Activated CD8-positive, alpha-beta memory T cell treated with anti-CD3 and anti-CD28 coated beads, Interleukin-2, amount 50 U/mL, for 1 hour (primary cell): ENCODE data around the gene TMEM132D.
"Not testable (repeated sequence)": the region's sequence is repeated elsewhere in the genome, so short reads cannot be mapped to it uniquely, and the experiment has no call there.

Source experiments
- DNase-seq: peaks from one replicate; pipeline ENCODE4 v3.0.0-alpha.2; 2020; ENCODE audit errors: extremely low read depth

The TMEM132D gene

DNA sequence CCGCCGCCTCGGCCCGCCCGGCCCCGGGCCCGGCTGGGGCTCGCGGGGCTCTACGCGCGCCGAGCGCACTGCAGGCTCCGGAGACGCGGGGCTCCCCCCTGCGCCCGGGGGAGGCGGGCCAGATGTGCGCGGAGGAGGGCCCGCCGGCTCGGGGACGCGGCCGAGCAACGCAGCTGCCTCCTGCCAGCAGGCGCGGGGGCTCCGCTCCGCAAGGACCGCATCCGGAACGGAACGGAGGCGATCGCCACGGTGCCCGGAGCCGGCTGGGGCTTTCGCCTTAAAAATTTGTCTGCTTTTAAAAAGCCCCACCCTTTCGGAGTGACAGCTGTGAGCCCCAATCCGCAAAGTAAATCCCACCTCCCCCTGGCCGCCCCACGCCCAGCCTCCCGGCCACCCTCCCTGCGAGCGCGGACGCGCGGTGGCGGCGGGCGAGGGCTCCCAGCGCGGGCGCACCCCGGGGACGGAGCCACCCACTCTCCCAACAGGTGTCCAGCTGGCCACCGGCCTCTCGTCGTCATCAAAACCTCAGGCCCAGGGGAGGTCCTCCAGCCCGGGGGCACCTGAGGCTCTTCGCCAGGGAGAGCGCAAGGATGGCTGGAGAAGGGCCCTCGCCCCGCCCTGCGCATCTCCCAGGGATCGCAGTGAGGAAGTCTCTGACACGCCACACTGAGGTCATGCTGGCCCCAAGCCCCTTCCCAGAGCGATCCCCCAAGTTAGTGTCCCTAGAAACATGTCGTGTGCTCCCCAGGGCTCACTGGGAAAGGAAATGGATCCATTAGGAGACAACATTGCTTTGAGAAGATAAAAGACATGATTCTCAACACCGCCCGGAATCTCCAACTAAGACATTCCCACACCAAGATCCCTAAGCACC lies at the start of gene TMEM132D:
TSS of gene TMEM132D (minus strand) at position 70 of the 874 bp plus-strand sequence.
- no peak for DNase-seq

DNA sequence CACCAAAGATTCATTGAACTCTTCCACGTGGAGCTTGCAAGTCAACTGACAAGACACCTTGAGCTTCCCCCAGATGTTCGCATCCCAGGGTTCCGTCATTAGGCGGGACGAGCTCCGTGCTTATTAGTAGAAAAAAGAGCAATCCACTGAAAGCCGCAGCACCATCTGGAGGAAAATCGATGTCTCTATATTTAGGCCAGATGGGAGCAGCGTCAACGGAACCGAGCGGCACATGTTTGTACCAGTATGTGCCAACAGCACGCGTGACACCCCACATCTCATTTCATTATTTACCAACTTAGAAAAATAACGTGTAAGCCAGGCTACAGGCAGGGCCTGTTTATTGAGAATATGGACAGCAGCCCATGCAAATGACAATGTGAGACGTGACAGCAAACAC lies 45.8 kb upstream of the TMEM132D start:
- DNase-seq: no peak

DNA sequence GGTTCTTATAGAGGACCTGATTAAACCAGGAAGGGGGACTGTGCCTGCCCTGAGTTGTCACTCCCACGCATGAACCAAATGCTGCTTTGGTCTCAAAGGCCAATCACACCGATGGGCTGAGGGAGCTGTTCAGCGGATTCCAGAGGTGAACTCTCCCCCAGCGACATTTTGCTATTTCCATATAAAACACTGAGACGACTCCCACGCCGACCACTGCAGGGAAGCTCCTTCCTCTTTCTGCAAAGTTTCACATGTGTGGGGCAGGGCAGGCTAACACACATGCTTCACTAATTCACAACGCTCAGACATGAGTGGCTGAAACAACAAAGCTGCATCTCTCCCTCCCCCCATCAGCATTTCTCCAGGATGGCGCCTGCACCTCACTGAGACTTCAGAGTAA lies 37.8 kb upstream of the TMEM132D start:
- no peak for DNase-seq

DNA sequence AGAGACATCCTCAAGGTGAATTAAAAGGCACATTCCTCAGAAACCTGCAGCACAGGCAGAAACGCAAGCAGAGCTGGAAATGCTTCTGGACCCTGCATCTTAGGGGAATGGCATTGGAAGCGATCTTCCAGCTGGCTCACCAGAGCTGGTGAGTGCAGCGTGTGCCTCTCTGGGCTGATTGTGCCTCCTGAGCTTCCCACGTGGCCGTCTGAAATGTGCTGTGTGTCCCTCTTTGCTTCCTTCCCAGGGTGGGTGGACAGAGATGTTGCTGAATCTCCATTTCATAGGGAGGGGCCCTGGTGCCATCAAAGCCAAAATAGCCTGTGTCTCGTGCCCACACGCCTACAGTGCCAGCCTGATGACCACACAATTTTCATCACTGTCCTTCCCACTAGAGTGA lies 34.3 kb upstream of the TMEM132D start:
- no peak for DNase-seq

DNA sequence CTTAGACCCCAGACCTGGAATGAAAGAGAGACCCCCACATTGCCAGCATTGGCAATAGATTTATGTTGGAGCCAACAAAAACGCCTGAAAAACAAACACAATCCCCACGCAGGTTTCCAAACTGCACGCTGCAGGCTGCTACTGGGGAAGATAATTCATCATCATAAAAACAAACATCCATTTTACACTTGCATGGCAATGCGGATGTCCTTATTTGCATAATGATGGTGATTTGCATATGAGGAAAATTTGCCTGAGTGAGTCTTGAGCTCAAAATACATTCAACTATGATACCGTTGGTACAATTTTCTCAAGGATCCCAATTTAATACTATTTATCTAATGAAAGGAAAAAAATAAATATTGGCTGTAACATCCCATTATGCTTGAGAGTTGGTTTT lies 33.6 kb upstream of the TMEM132D start:
- no peak for DNase-seq

DNA sequence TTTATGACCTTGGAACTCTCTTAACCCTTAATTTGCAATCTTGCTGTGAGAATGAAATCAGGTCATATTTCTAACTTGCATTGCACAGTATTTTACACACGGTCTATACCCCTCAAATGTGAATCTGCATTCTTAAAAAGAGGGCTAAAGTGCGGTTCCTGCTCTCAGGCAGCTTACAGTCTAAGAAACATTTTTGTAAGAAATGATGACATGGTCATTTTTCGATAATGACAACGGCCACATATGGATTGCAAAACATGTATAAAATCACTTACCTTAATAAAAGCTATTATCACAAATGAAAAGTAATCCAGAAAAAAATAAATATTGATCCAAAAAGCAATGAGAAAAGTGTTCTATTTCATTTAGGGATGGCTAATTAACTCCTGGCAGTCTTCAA lies 24.8 kb upstream of the TMEM132D start:
- no peak for DNase-seq

DNA sequence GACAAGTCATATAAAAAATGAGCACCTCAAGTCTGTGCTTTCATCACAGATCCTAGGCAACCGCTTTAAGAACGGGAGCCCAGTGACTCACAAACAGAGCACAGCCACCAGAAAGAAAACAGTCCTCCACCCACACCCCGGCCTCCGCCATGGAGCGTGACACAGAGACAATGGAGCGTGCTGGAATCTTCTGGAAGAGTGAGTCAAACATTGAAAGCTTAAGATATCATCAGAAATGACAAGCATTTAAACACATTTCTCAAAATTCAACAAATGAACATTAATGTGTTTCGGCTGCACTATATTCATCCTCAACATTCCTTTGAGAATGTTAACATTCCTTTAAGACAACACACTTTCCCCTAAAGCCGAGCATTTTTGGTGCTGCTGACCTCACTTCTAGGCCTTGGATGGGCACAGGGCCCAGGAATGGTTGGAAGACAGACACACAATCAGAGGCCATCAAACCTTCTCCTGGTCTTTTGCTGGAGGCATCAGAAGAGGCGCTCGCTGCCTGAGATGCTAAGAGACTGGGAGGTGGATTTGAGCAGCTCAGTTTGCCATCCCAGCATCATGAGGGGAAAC lies 23.6 kb upstream of the TMEM132D start:
- DNase-seq: no peak

DNA sequence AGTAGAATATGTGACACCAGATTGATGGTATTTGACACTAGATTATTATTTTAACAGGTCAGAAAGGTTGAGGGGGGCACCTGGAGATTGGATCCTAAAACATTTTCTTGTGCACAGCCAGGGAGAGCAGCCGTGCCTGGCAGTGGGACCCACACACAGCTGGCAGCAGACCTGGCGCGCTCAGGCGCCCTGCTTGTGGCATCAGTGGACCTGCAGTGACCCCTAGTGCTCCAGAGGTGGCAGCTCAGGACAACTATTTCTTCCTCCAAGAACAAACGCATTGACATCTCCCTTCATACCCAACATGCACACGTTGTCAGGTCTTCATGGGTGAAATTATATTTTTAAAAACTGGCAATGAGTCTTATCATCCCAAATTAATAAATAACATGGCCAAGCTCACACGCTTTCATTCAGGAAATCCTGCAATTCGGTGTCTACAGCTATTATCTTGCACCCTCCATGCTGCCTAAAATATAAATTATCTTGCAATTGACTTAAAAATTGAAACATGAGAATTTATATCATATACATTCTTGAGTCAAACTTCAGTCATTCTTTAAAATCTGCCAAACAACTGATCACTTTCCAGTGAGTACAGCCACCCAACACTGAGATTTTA lies 7.7 kb upstream of the TMEM132D start:
- DNase-seq: no peak

DNA sequence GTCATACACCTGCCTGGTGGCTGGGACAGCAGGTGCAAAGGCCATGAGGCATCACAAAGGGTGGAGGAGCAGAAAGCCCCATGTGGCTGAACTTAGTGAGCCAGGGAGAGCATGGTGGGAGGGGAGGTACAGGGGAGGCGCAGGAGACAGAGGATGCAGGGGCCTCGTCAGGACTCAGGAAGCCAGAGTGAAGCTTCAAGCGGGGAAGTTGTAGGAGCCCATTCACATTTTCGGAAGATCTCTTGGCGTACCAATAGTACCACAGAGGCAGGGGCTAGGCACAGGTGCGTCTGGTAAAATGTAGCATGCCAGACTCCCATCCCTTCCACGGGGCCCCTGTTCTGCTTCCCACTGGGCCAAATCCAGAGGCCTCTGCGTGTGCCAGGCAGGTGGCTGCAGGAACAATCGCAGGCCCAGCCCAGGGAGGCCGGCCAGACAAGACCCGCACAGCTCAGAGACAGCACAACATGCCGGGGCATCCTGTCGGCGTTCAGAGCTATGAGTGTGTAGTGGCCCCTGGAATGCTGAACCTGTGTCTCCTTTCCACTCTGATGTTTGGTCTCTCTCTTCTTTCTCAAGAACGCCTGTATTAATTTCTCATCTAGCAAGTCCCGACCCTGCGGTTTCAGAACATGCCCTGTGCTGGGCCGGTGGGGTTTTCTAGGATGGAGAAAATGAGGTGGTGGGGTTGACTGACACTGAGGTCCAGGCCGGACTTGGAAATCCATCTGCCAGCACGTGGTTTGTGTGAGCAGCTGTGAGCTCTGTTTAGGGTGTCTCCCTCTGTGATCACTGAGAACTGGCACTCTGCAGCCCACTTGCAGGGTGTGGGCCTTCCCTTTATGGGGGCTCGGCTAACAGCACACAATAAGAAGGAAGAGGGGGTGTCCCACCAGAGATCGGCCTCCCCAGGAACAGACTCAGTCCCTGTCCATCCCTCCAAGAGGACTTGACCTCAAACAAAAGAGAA lies 5.5 kb upstream of the TMEM132D start:
- no peak for DNase-seq

DNA sequence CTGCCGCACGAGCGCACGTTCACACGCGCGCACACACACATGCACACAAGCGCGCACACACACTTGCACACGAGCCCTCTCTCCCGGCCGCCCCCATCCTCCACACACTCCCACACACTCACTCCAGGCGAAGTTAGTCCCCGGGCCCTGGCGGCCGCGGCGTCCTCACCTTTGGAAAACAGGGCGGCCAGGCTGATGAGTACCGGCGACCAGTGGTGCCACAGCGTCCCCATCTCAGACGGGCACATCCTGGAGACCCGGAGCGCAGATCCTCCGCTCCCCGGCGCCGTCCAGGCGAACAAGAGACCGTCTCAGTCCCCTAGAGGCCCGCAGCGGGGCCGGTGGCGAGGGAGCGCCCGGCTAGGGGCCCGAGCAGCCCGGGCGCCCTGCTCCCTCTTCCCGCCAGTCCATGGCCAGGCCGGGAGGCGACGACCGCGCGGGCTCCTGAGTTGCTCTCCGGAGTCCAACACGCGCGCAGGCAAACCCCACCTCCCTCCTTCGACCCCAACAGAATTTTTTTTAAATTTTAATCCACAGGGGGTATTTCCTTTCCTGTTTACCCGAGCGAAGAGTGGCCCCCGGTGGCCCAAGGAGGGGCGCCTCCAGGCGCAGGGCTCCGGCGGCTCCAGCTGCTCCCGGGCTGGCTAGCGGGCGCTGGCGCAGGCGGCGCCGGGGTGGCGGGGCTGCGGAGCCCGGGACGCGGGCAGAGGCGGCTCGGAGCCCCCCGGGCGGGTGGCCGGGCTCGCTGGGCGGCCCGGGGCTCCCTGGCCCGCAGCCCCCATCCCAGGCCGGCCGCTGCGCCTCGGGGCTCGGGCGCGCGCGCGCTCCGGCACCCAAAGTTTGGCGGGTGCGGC lies 506 bp downstream of the TMEM132D start:
- no peak for DNase-seq

DNA sequence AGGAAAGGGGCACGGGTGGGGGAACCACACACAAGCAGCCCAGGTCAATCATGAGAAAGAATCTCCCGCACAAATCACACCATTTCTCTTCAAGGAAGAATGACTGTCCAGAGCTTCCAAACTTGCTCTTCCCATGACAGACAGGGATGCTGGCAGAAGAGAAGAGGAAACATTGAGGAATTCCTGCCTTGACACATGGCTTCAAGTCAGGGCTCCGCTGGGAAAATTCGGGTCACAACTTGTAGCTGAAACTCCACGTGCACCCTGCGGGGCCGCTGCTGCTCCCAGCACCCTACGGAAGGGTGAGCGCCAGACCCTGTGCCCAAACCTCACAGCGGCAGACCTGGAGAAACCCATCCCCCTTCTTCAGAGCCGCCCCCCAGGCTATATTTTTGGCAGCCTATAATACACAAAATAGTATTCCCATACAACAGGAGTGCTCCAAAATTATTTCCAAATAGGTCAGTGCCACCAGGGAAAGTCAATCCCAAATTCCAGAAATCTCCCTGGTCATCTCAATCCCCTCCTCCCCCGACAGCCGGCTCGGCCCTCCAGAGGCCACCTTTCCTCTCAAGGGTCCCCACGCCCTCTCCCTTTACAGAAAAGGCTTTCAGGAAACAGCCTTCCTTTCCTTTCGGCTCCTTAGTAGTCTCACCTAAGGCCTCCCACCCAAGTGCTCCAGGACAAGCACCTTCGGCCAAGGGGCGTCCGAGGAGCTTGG lies 1.3 kb downstream of the TMEM132D start:
- DNase-seq: no peak

DNA sequence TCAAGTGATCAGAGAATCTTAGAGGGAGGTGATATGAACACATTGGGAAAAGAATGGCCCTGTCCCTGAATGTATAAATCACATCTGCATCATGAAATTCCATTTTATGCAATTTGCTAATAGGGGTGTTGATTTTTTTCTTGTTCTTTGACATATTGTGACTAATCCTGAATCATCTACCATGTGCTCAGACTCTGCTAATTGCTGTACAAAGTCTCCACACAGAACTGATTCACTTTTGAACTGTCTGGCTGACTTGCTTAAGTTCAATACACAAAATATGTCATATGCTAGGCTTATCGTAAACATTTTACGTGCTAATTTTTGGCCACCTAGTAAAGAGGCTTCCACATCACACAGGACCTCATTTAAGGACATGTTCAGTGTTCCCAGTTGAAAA lies 2.6 kb downstream of the TMEM132D start:
- DNase-seq: no peak

DNA sequence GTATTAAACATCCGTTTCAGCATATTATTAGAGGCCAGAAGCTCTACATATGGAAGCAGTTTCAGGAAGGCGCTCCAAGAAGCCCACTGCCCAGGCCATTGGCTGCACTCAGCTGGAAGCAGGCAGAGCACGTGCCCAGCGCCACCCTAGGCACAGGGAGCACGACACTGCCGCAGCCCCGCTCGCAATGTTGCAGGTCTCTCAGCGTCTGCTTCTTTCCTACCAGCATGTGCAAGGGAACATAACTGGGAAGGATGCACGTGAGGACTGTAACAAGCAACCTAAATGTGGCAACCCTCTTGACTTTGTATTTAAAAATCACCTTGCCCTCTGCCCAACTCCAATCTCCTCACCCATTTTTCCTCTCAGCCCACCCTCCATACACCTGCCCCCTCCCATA lies 3.5 kb downstream of the TMEM132D start:
- DNase-seq: no peak

DNA sequence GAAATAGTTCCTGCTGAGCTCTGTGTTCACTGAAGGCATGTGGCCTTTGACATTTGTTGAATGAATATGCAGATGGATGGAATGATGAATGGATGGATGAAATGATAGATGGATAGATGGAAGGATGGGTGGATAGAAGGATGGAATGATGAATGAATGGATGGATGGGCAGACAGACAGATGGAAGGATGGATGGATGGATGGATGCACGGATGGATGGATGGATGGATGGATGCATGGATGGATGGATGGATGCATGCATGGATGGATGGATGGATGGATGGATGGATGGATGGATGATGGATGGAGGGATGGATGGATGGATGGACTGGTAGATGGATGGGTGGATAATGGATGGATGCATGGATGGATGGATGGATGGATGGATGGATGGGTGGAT lies 4.8 kb downstream of the TMEM132D start:
- DNase-seq: not testable (repeated sequence)

DNA sequence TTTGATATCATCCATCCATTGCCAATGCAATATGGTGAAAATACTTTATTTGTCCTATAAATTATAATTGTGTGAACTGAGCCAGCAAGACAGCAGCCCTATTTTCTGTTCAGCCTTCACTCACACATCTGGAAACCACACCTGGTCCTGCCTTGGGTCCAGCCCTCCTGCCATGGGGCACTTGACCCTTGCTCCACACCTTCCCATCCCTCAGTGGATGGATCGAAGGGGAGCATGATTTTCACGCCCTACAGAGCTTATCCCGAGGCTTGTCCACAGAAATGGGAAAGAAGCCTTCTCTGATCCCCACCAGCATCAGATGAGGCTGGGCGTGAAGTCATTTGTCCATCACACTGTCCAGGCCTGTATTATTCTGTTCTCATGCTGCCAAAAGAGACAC lies 10.1 kb downstream of the TMEM132D start:
- no peak for DNase-seq

DNA sequence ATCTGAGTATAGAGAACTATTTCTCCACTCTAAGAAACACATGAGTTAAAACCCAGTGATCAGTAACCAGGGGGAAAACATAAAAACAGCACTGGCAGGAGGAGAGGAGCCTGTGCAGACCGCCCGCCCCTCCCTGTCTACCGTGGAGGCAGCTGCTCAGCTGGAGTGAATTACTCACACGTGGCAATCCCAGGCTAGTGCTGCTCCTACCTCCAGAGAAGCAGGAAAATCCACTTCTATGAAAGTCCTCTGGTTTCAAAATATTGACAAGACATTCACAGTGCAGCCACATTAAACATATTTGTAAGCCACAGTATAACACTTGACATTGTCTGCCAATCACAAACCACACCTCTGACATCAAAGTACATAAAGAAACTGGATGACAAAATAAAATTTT lies 16.7 kb downstream of the TMEM132D start:
- DNase-seq: no peak

DNA sequence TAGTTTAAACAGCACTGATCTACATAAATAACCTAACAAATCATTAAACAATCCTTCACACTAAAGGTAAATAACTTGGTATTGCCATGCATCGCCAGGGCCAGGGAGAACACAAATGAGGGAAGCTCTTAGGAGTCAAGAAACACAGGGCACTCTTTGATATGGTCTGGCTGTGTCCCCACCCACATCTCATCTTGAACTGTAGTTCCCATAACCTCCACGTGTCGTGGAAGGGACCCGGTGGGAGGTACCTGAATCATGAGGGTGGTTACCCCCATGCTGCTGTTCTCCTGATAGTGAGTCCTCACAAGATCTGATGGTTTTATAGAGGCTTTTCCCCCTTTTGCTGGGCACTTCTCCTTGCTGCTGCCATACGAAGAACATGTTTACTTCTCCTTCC lies 17.3 kb downstream of the TMEM132D start:
- no peak for DNase-seq

DNA sequence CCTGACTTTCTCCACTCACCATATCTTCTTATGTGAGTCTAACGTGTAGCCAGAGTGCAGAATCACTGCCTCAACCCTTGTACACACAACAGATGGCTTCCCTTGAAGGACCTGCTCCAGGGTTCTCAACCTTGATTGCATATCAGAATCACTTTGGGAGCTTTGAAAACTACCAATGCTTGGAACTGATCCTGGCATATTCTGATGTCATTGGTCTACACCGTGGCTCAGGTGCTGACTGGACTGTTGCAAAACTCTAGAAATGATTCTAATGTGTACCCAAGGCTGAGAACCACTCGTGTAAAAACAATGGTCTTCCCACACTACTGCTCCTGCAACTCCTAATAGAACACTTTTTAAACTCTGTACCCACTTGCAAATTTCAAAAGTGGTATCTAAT lies 18.5 kb downstream of the TMEM132D start:
- DNase-seq: no peak

DNA sequence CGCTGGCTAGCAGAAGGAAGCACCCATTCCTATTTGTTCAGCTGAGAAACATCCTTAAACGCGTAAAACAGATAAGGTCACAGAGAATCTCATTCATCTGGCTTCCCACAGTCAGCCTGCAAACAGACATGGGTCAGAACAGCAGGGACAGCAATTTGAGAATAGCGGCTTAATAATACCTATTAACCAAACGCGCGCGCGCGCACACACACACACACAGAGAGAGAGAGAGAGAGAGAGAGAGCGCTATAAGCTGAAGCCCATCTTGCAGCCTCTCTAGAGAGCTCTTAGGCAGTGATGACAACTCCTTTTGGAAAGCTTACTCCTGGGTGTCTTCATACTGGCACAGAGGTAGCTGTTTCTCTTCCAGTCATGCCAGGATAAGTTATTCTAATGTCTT lies 26.4 kb downstream of the TMEM132D start:
- no peak for DNase-seq

DNA sequence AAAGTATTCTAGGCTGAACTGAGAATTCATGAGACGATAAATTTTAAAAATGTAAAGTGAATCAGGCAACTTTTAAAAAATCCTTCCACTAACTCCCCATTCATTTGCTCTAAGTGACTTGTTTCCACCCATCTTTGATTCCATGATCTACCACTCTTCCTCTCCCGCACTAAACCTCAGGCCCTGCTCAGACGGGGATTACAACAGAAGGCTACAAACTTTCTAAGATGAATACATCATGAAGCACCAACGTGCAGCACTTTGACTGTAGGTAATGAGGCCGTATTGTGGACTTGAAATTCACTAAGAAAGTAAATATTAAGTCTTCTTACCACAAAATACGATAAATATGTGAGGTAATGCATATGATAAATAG lies 30.0 kb downstream of the TMEM132D start:
- no peak for DNase-seq
